ENCODE results near the gene NRG2.

- TF ChIP-seq CTCF (IDR thresholded peaks at IDR 0.05) (no peak), POLR2A (IDR thresholded peaks at IDR 0.05) (no peak), POLR2AphosphoS5 (IDR thresholded peaks at IDR 0.05) (no peak)
Measured at GRCh38 chr5:139919308-139919707, 123.8 kb downstream of the NRG2 start.

Data from breast epithelium (tissue), 3 donors.